ENCODE results near the gene PAQR5. TPM values are rescaled to one million over a fixed set of nuclear protein-coding genes. Genes with fewer than 3 reads are reported as not detected.

The PAQR5 gene
- total RNA-seq, 1 experiment from 2014 or later: 20.3 TPM

DNA sequence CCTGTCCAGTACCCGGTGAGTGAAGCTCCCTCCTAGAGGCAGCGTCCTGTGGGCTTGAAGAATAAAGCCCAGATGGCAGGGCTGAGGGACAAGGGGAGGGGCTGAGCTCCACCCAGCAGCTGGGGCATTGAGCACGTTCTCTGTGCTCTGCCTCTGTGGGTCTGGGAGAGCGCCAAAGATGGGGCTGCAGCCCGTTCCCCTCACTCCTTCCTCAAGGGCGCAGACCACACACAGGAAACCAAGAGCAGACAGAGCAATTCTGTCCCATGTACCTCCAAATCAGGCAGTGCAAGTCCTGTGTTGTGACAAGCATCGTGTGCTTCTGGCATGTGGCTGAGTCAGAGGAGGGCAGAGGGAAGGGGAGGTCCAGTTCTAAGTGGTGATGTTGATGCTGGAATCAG lies 99.8 kb downstream of the PAQR5 start:
- peaks cover 6% of the 10 kb centered on the region for H3K36me3 Mint-ChIP-seq (ENCODE audit: insufficient read depth, unreplicated experiment)
- H3K9me3 Mint-ChIP-seq (ENCODE audit: unreplicated experiment): no peaks in the 10 kb centered on the region
- no peaks in the 10 kb centered on the region for H3K27me3 Mint-ChIP-seq (ENCODE audit: insufficient read depth, unreplicated experiment)
- ChIA-PET POLR2A (no interaction called here), CTCF (interaction anchor here (1.1 to 3.0 kb wide), 2 partner anchors 339 to 351 kb away, joined by 5 to 9 read pairs; no protein-coding TSS in a partner anchor)
- H3K4me1 Mint-ChIP-seq (ENCODE audit: insufficient read depth, unreplicated experiment): peaks cover 16% of the 10 kb centered on the region
- no TSS peak for BruUV-seq (replicated peaks)
- H3K4me3 Mint-ChIP-seq (ENCODE audit: unreplicated experiment): no peak overlapping the region
- intact Hi-C loops (cut with micrococcal nuclease): loop anchor here (10.0 kb wide), 1 partner anchor 134 kb away; no protein-coding TSS in a partner anchor
- DNase-seq (ENCODE audit: unreplicated experiment): no peak
- no peak overlapping the region for H3K27ac Mint-ChIP-seq (ENCODE audit: low read depth, unreplicated experiment)
- TF ChIP-seq CTCF (IDR thresholded peaks at IDR 0.05; ENCODE audit: unreplicated experiment): no peak

- no peaks in the 10 kb centered on the region for H3K9me3 Mint-ChIP-seq (ENCODE audit: unreplicated experiment)
- POLR2A ChIA-PET: no interaction called here
- intact Hi-C loops (cut with micrococcal nuclease): no loop called here
- no peaks in the 10 kb centered on the region for H3K27me3 Mint-ChIP-seq (ENCODE audit: insufficient read depth, unreplicated experiment)
- DNase-seq (ENCODE audit: unreplicated experiment): no peak
- H3K4me3 Mint-ChIP-seq (ENCODE audit: unreplicated experiment): no peak overlapping the region
- CTCF ChIA-PET: no interaction called here
- peaks cover 10% of the 10 kb centered on the region for H3K36me3 Mint-ChIP-seq (ENCODE audit: insufficient read depth, unreplicated experiment)
- H3K4me1 Mint-ChIP-seq (ENCODE audit: insufficient read depth, unreplicated experiment): peaks cover 10% of the 10 kb centered on the region
- no TSS peak for BruUV-seq (replicated peaks)
- no peak overlapping the region for H3K27ac Mint-ChIP-seq (ENCODE audit: low read depth, unreplicated experiment)
- TF ChIP-seq CTCF (IDR thresholded peaks at IDR 0.05; ENCODE audit: unreplicated experiment): no peak
These were observed 102.1 kb downstream of the PAQR5 start for GRCh38 chr15:69400850-69401249.

- no TSS peak for BruUV-seq (replicated peaks)
- POLR2A ChIA-PET: interaction anchor here (0.6 kb wide), 1 partner anchor 1352 kb away, joined by 3 read pairs; no protein-coding TSS in a partner anchor
- peaks cover 10% of the 10 kb centered on the region for H3K36me3 Mint-ChIP-seq (ENCODE audit: insufficient read depth, unreplicated experiment)
These were observed 104.1 kb downstream of the PAQR5 start for GRCh38 chr15:69402816-69403215.

GRCh38 chr15:69403594-69403993 lies 104.9 kb downstream of the PAQR5 start:
- Mint-ChIP-seq H3K27me3 (ENCODE audit: insufficient read depth, unreplicated experiment) (no peaks in the 10 kb centered on the region), H3K9me3 (ENCODE audit: unreplicated experiment) (no peaks in the 10 kb centered on the region), H3K4me3 (ENCODE audit: unreplicated experiment) (no peak overlapping the region), H3K27ac (ENCODE audit: low read depth, unreplicated experiment) (no peak overlapping the region), H3K36me3 (ENCODE audit: insufficient read depth, unreplicated experiment) (peaks cover 10% of the 10 kb centered on the region), H3K4me1 (ENCODE audit: insufficient read depth, unreplicated experiment) (peaks cover 10% of the 10 kb centered on the region)
- BruUV-seq (replicated peaks): no TSS peak
- intact Hi-C loops (cut with micrococcal nuclease): no loop called here
- ChIA-PET CTCF (interaction anchor here (0.5 to 6.8 kb wide), 8 partner anchors 9 to 1102 kb away, joined by 3 to 54 read pairs (median 3); no protein-coding TSS in a partner anchor), POLR2A (interaction anchor here (0.6 to 1.5 kb wide), 4 partner anchors 9 to 243 kb away, joined by 3 to 4 read pairs (median 3); partner anchors contain the start of gene GLCE)
- DNase-seq (ENCODE audit: unreplicated experiment): peak; percentile 65
- no peak for TF ChIP-seq CTCF (IDR thresholded peaks at IDR 0.05; ENCODE audit: unreplicated experiment)

More at GRCh38 chr15:69402816-69403215, 104.1 kb downstream of the PAQR5 start:
- CTCF ChIA-PET: interaction anchor here (6.8 kb wide), 1 partner anchor 9 kb away, joined by 54 read pairs; no protein-coding TSS in a partner anchor
- Mint-ChIP-seq H3K9me3 (ENCODE audit: unreplicated experiment) (no peaks in the 10 kb centered on the region), H3K4me3 (ENCODE audit: unreplicated experiment) (no peak overlapping the region), H3K4me1 (ENCODE audit: insufficient read depth, unreplicated experiment) (peaks cover 10% of the 10 kb centered on the region), H3K27me3 (ENCODE audit: insufficient read depth, unreplicated experiment) (no peaks in the 10 kb centered on the region), H3K27ac (ENCODE audit: low read depth, unreplicated experiment) (no peak overlapping the region)
- intact Hi-C loops (cut with micrococcal nuclease): no loop called here
- TF ChIP-seq CTCF (IDR thresholded peaks at IDR 0.05; ENCODE audit: unreplicated experiment): no peak
- DNase-seq (ENCODE audit: unreplicated experiment): no peak
